NOMO-1 (cell line): ENCODE data around the gene WNT9B.
"Not testable (repeated sequence)": the region's sequence is repeated elsewhere in the genome, so short reads cannot be mapped to it uniquely, and the experiment has no call there.

ENCODE experiments used
- DNase-seq, 2 experiments: peaks; one replicate each; lab custom pipeline; 2025; ENCODE audit not compliant: unreplicated experiment in 2 of 2; lab: John Stamatoyannopoulos, UW

The WNT9B gene

DNA sequence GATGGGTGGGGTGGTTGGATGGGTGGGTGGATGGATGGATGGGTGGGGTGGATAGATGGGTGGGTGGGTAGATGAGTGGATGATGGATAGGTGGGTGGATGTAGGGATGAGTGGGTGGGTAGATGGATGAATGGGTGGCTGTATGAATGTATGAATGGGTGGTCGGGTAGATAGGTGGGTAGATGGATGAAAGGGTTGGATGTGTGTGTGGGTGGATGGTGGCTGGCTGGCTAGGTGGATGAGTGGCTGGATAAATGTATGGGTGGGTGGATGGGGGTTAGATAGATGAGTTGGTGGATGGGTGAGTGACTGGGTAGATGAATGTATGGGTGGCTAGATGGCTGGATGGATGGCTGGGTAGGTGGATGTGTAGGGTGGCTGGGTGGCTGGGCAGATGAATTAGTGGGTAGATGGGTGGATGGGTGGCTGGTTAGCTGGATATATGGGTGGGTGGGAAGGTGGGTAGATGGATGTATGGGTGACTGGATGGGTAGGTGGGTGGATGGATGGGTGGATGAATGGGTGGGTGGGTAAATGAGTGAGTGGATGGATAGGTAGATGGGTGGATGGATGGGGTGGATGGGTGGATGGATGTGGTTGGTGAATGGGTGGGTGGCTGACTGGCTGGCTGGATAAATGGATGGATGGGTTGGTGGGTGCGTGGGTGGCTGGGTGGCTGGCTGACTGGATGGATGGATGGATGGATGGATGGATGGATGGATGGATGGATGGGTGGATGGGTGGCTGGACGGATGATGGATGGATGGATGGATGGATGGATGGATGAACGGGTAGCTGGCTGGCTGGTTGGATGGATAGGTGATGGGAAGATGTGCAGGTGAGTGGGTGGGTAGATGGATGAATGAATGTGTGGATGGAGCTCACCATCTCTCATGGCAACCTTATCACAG lies 52.6 kb downstream of the WNT9B start:
- DNase-seq: no peak

DNA sequence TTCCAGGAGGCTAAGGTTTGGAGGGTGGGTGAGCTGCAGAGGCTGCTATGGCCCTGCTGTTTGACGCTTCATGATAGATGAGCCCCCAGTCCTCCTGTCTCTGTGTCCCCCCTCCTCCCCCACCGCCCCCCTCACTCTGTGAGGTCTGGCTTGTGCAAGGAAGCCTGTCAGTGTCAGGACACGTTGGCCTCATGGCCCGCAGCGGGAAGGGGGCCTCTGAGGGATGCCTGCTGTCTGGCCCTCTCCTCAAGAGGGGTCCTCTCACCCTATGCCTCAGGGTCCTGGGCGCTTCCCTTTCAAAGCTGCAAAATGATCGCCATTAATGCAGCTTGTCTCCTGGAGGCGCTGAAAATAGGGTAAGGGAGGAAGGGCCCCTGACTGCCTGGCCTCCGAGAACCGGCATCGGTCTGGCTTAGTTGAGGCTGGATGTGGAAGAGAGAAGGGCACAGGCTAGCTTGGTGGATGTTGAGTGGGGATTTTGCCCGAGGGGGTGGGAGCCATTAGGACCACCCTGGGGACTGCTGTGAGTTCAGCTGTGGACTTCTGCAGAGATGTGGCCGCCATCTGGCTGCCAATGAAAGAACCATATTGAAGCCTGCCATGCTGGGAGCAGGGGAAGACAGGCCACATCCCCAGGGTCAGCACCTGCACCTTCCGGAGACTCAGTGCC lies 56.8 kb downstream of the WNT9B start:
- DNase-seq: no peak

DNA sequence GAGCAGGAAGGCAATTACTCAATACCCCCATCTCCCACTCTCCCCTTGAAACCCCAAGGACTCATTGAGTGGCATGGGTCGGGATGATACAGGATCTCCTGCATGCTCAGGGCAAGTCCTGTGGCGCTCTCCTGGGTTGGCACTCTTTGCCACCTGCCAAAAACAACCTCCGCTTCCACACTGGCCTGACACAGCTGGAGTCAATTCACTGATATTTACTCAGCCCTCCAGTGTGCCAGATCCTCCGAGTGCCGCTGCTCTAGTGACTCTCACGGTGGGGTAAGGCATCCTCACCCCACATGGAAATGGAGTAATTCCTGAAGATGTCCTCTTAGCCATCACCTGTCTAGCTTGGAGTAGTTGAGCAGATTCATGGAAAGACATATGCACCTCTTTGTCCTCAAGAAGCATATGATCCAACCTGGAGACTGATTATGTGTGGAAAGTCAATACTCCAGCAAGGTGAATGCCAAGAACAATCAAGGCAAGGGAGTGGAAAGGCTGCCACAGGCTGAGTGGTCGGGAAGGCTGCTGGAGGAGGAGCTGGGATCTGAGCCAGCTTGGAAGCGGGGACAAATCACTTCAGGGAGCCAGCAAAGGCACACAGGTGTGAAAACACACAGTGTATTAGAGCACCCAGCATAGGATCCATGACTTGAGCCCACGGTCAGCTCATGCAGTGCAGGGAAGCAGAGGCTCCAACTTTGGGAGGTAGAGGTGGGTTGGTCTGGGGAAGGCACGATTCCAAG lies 59.0 kb downstream of the WNT9B start:
- no peak for DNase-seq

DNA sequence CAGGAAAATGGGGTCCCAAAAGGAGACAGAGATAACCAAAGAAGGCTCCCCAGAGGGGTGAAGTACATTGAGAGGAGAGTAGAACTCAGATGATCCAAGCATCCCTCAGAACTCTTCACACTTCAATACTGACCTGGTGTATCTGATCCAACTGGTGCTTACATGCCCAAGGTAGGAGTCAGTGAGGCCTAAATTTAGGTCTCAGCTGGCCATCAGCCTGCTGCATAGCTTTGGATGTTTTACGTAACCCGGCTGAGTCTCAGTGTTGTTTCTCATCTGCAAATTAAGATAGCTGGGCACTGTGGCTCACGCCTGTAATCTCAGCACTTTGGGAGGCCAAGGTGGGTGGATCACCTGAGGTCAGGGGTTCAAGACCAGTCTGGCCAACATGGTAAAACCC lies 59.9 kb downstream of the WNT9B start:
- no peak for DNase-seq

DNA sequence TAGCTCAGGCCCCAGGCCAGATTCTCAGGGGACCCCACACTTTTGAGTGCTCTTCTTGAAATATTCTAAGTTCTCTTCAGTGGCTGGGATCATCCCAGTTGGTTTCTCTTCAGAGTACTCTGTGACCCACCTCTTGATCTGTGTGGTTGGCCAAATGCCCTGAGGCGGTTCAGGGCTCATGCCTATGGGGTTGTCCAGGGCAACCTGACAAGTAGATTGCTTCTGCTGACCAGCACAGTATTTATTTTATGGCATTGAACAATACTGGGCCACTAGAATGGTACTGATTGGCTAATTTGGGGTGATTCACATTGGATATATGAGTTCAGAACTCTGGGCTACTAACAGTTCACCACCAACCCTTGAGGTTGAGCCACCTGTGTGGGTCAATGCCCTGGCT lies 64.2 kb downstream of the WNT9B start:
- DNase-seq: no peak

DNA sequence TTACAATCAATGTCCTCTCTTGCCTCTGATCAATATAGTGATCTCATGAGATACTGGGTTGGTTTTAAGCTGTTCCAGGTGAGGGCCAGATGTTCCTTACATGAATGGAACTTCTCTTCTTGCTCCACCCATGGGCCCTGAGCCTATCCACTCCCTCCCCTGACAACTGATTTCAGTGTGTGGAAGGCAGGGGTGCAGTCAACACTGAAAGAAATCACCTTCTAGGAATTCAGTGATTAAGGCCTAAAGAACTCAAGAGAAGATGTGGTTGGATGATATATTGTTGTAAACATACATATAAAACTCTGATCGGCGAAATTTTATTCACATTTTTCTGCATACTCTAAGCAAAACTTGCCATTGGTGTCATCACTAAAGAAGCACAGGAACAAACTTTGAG lies 64.8 kb downstream of the WNT9B start:
- no peak for DNase-seq

DNA sequence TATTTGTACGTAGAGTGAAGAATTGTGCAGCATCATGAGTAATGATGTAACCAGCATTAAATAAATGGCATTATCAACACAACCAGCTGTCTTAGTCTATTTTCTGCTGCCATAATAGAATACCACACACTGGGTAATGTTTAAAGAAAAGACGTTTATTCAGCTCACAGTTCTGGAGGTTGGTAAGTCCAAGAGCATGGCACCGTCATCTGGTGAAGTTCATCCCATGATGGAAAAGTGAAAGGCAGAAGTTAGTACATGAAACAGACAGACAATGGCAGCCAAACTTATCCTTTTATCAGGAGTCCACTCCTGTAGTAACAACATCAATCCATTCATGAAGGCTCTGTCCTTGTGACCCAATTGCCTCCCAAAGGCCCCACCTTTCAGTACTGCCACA lies 65.2 kb downstream of the WNT9B start:
- no peak for DNase-seq

DNA sequence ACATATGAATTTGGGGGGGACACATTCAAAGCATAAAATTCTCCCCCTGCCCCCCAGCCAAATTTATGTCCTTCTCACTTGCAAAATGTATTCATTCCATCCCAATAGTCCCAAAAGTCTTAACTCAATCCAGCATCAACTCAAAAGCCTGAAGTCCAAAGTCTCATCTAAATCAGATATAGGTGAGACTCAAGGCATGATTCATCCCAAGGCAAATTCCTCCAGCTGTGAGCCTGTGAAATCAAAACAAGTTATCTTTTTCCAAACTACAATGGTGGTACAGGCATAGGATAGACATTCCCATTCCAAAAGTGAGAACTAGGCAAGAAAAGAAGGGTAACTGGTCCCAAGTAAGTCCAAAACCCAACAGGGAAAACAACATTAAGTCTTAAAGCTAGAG lies 65.7 kb downstream of the WNT9B start:
- DNase-seq: no peak

DNA sequence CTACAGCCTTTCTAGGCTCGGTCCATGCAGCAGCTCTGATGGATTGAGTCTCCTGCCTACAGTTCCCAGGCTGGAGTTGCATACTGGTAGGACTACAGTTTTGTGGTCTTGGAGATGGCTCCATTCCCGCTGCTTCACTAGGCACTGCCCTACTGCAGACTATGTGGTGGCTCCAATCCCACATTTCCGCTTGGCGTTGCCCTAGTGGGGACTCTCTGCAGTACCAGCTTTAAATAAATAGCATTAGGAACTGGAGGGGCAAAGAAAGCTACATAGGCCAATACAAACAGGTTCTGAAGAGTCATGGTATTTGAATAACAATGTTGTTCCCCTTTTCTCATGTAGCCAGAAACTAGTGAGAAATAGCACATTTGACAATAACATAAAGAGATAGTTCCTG lies 66.1 kb downstream of the WNT9B start:
- DNase-seq: no peak

DNA sequence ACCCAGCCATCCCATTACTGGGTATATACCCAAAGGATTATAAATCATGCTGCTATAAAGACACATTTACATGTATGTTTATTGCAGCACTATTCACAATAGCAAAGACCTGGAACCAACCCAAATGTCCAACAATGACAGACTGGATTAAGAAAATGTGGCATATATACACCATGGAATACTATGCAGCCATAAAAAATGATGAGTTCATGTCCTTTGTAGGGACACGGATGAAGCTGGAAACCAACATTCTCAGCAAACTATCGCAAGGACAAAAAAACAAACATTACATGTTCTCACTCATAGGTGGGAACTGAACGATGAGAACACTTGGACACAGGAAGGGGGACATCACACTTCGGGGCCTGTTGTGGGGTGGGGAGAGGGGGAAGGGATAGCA lies 70.6 kb downstream of the WNT9B start:
- not testable (repeated sequence) for DNase-seq

DNA sequence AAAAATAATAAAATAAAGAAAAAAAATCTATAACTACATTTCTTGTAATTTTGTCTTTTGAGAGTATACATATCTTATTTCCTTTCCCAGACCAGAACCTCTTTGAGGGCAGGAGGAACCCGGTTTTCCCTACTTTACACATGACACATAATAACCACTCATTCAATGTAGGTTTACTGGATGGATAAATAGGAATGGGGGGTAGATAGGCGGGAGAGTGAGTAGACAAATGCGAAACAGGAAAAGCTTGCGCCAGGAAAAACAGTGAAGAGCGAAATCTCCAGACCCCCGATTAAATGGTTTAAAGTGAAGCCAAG lies 71.1 kb downstream of the WNT9B start:
- no peak for DNase-seq

DNA sequence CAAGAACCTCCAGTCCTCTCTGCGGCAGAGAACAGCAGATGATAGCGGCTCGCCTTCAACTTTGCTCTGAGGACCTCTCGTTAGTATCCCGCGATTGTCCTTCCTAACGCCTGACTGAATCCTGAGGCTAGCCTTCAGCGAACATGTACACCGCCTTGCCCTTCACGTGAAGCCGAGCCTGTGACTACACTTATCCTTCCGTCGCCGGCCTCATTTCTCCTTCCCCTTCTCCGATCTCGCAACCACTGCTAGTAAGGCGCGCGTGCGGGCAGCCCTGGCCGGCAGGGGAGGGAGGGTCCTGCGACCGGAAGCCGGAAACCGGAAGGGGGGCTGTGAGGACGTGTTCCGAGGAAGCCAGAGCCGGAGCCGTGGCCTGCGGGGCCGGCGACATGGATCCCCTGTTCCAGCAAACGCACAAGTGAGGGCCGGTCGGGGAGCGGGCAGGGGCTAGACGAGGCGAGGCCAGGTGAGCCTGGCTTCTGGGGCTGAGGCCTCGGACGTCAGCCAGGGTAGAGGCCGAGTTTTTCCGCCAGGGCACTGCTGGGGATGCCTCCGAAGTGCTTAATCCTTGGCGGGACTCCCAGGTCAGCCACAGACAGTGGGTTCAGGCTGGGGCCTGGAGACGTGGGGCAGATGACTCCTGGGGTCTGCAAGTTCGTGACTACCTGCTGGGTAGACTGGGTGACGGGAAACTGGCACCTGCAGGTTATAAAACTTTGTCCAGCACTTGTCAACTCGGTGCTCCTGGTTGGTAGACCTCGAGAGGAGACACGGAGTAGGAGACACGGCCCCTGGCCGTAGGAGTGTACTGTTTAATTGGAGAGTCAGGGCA lies 71.6 kb downstream of the WNT9B start, which contains the start of gene GOSR2:
GOSR2 (plus strand) TSS at position 357 of the 832 bp plus-strand sequence; CDS start at position 390, 33 bp downstream.
- peak; percentile 95 to 99 for DNase-seq

DNA sequence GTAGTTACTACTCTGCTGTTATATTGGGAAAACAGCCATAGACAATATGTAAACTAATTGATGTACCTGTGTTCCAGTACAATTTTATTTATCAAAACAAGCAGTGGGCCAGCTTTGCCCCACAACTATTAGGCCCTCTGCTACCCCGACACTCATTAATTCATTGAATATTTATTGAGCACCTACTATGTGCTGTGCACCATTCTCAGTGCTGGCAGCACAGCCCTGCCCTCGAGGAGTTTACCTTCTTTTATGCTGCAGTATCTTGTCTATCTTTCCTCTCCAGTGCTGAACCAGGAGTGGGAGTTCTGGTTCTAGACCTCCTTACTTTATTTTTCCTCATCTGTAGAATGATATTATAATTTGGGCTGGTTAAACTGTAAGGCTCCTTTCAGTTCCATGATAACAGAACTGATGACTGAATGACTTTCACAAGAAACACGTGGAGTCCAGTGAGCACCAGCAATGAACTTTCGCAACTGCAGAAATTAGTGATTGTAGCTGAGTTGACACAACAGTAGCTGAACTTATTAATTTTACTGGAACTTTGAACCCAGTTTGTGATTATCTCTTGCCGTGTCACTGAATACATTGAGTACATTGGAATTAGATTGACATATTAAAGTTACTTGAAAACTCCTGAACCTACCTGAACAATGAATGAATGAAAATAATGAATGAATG lies 73.9 kb downstream of the WNT9B start:
- DNase-seq: peak in 1 of 2 experiments; percentile 31

DNA sequence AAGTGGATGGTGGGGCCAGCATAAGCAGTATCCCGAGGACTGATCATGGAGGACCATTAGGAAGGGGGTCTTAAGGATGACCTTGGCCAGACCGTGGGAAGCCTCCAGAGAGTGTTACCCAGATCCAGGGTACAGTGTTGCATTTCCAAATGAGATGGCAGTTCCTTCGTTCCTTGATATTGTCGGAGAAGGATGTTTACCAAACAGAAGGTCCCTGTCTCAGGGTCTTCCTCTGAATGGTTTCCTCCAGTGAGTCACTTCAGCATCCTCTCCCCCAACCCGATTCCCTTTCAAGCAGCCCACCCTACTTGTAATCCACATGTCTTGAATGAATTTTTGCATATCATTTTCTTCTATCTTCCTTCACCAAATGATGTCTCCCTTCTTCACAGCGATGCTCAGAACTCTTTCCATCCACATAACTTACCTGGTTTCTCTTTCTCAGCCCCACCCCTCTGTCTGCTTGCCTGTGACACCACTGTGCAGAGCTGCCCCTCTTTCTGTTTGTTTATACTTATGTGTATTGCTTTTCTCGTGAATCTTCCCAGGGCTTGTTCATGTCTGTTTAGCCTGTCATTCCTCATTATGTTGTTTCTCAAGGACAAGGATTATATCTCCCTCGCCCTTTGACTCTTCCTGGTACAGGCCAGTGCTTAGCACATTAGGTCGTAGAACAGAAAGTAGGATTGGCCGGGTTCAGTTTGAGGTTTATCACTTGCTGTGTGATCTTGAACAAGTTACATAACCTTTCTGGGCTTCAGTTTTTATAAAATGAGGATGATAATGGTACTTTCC lies 77.3 kb downstream of the WNT9B start:
- no peak for DNase-seq

DNA sequence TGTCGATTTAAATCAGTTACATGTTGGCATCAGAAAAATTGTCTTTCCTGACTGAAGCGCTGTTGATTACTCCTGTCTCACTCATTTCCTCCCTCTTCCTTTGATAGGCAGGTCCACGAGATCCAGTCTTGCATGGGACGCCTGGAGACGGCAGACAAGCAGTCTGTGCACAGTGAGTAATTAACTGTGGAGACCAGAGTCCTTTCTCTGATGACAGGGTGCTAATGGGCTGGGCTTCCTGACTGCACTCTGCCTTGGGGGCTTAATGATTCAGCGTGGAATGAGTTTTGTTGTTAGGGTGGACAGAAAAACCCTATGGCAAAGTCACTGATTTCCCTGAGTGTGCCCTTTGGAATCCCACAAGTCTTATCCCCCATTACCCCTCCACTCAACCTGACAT lies 78.0 kb downstream of the WNT9B start:
- DNase-seq: no peak

DNA sequence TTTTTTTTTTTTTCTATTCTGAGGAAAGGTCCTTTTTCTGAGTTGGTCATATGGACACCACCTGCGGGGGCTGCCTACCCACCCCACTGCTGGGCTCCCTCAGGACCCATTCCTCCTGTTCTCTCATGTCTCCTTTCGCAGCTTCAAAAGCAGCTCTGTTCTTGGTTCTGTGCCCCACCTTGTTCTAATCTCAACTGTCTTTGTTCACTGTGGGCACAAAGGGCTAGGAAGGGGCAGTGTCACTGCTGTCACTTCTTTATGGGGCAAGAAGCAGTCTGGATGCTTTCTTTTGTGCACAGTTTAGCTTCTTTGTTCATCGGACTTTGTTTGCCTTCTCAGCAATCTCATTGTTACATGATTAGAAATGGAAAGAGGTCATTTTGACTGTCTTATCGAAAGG lies 78.7 kb downstream of the WNT9B start:
- DNase-seq: no peak

DNA sequence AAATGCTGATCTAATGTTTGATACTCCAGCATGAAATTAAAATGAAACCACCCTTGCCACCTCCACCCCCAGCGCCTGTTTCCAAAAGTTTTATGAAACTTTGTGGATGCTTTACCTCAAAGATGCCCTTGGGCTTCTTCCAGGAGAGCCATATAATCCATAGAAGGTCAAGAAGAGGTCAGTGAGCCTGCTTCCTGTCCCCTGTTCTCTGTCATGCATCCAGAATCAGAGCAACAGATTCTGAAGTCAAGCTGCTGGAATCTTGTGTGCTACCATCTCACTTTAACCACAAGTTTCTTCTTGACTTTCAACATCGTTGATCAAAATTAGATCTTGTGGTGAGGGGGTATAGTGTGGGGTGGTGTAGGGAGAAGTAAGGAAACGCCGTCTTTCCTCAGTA lies 80.2 kb downstream of the WNT9B start:
- no peak for DNase-seq

DNA sequence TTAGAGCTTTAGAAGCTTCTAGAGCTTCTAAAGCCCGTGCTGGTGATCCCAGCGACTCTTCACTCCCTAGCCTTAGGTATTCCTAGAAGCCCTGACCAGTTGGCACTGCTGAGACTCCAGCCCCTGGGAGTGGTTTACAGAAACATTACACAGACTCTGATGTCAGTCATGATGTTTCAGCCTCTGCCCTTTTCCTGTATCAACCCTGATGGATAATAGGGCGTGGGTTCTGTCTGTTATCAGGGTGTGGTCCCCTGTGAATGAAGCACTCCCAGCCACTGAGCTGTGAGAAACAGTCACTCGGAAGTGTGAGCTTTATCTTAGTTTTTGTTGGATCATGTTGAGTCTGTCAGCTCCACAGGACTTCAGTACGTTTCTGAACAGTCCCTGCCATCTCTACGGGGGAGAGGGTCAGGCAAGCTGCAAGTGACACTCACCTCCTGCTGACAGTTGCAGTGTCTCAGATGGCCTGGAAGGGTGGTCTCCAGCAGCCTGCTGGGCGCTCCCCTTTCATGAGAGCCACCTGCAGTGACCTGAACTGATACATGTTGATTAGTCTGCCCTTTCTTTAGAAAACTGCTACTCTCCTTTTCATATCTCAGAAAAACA lies 84.4 kb downstream of the WNT9B start:
- no peak for DNase-seq
